HL-60 (cell line): ENCODE data around the gene SEPSECS.

Experiments used
- CTCF ChIP-seq: IDR thresholded peaks from one replicate; pipeline ENCODE4 v1.5.1; 2011; ENCODE audit warnings: low read length, control low read depth, inconsistent platforms; ENCODE audit not compliant: insufficient read depth
- GABPA ChIP-seq: IDR thresholded peaks from 2 replicates; pipeline ENCODE4 v1.6.1; 2012; ENCODE audit warnings: low read depth
- POLR2AphosphoS5 ChIP-seq: IDR thresholded peaks from 2 replicates; pipeline ENCODE4 v1.6.1; 2012; ENCODE audit warnings: low read depth
- TF ChIP-seq, protein P1 (sequence below): IDR thresholded peaks from 2 replicates; pipeline ENCODE4 v1.6.1; 2012; ENCODE audit warnings: low read depth; ENCODE audit not compliant: insufficient replicate concordance

DNA sequence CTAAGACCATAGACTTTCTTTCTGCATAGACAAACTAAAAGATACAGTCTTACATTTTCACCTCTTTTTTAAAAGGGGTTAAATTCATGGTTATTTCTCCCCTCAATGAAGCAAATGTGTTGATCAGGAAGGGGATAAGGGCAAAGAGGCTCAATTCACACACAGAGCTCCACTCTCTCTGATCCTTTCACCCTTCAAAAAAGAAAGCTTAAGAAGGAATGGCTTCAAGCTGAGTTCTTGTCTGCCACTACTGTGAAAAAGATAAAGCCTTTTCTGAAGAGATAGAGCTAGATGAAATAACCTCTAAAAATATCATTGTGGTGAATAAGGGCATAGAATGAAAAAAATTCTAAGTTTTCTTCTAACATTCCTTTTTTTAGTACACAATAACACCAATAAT lies 28.3 kb downstream of the SEPSECS start:
- no peak for TF ChIP-seq CTCF
- TF ChIP-seq POLR2AphosphoS5: no peak
- no peak for TF ChIP-seq GABPA
- TF ChIP-seq, protein P1, sequence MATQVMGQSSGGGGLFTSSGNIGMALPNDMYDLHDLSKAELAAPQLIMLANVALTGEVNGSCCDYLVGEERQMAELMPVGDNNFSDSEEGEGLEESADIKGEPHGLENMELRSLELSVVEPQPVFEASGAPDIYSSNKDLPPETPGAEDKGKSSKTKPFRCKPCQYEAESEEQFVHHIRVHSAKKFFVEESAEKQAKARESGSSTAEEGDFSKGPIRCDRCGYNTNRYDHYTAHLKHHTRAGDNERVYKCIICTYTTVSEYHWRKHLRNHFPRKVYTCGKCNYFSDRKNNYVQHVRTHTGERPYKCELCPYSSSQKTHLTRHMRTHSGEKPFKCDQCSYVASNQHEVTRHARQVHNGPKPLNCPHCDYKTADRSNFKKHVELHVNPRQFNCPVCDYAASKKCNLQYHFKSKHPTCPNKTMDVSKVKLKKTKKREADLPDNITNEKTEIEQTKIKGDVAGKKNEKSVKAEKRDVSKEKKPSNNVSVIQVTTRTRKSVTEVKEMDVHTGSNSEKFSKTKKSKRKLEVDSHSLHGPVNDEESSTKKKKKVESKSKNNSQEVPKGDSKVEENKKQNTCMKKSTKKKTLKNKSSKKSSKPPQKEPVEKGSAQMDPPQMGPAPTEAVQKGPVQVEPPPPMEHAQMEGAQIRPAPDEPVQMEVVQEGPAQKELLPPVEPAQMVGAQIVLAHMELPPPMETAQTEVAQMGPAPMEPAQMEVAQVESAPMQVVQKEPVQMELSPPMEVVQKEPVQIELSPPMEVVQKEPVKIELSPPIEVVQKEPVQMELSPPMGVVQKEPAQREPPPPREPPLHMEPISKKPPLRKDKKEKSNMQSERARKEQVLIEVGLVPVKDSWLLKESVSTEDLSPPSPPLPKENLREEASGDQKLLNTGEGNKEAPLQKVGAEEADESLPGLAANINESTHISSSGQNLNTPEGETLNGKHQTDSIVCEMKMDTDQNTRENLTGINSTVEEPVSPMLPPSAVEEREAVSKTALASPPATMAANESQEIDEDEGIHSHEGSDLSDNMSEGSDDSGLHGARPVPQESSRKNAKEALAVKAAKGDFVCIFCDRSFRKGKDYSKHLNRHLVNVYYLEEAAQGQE: no peak
